Heart left ventricle (tissue), 16 donors: ENCODE results near the gene BICDL1. TPM values are rescaled to one million over a fixed set of nuclear protein-coding genes. Genes with fewer than 3 reads are reported as not detected.

Experiments used
- ATAC-seq, 4 donors: fragments of 200-7000 bp; cut with Tn5 transposase; one replicate each; pipeline ENCODE4 v1.9.1; 2020 to 2022; ENCODE audit warnings: moderate library complexity in 4 of 4, mild to moderate bottlenecking in 3 of 4, moderate number of reproducible peaks in 1 of 4
- DNase-seq, 5 donors: peaks; one replicate each; pipeline ENCODE4 v3.0.0-alpha.2; 2020
- H3K27ac ChIP-seq, 12 donors: fragments of 200-600 bp; sonication (generic) in 4 of 12; one replicate each; pipeline versions ENCODE4 v1.5.0 to v1.8.0; 2016 to 2022; ENCODE audit warnings: mild to moderate bottlenecking in 2 of 12
- H3K27me3 ChIP-seq, 9 donors: fragments of 200-600 bp; sonication (generic) in 2 of 9; one replicate each; pipeline versions ENCODE4 v1.5.1 to v1.8.0; 2016 to 2022; ENCODE audit warnings: mild to moderate bottlenecking in 3 of 9
- H3K36me3 ChIP-seq, 9 donors: fragments of 200-600 bp; sonication (generic) in 2 of 9; one replicate each; pipeline versions ENCODE4 v1.5.0 to v1.8.0; 2018 to 2022; ENCODE audit warnings: mild to moderate bottlenecking in 2 of 9
- H3K4me1 ChIP-seq, 12 donors: fragments of 200-600 bp; sonication (generic) in 4 of 12; one replicate each; pipeline versions ENCODE4 v1.5.0 to v1.8.0; 2016 to 2022; ENCODE audit warnings: mild to moderate bottlenecking in 3 of 12
- H3K4me3 ChIP-seq, 12 donors: fragments of 200-600 bp; sonication (generic) in 4 of 12; one replicate each; pipeline versions ENCODE4 v1.5.0 to v1.8.0; 2017 to 2022; ENCODE audit warnings: mild to moderate bottlenecking in 9 of 12, moderate library complexity in 4 of 12
- H3K9me3 ChIP-seq, 12 donors: fragments of 200-600 bp; sonication (generic) in 4 of 12; one replicate each; pipeline versions ENCODE4 v1.5.0 to v1.8.0; 2016 to 2022; ENCODE audit warnings: mild to moderate bottlenecking in 1 of 12
- POLR2A ChIP-seq, 2 donors: fragments of 450-650 bp; IDR thresholded peaks; one replicate each; pipeline ENCODE4 v1.6.1; 2017; ENCODE audit warnings: antibody characterized with exemption in 2 of 2, mild to moderate bottlenecking in 2 of 2, moderate library complexity in 2 of 2
- WGBS, 4 donors: extraction: QIAGEN DNeasy Blood & Tissue Kit in 2 of 4; methylation state at CpG; one replicate each; pipeline versions ENCODE4 v1.1.5 to v1.1.7; 2013 to 2018; 5-methylcytosine and 5-hydroxymethylcytosine counted together
- intact Hi-C, 10 donors: fragments of 100-400 bp; cut with DNase I; formaldehyde crosslinking; loops; one replicate each; pipeline versions ENCODE4 v1.11.1 to v1.14.2; 2022
- polyA plus RNA-seq, 2 donors: library from polyadenylated mRNA; stranded (reverse); fragments of 200-250 nt; gene quantifications; one replicate each; pipeline ENCODE4 v1.2.3, GENCODE V29; 2013
- total RNA-seq, 9 donors: library from RNA; depleted of rRNA in 2 of 9; stranded (reverse); fragments of >200 nt in 2 of 9; fragmentation: NEBNext Ultra II Directional in 3 of 9; extraction: Animal tissue kit (Norgen Biotek cat#: 25700) in 3 of 9; gene quantifications; one replicate each; pipeline versions ENCODE4 v1.1.0 to v1.2.4, GENCODE V29; 2016 to 2023
- TF ChIP-seq, protein P1 (sequence below), 12 donors: fragments of 200-600 bp; sonication (generic) in 4 of 12; IDR thresholded peaks; one replicate each; pipeline versions ENCODE4 v1.5.0 to v1.8.0; 2018 to 2022; ENCODE audit warnings: antibody characterized with exemption in 12 of 12, mild to moderate bottlenecking in 5 of 12
- donor health status: ischemic (EF 13 %, LVEDD 7.1; RV severe dilation, severe dysfunction).
- donor health status: healthy with polysubstance abuse.
- donor health status: DM: no; HTN: yes; CAD: no.
- donor health status: DM: no; HTN: no; CAD: no.
- donor health status: ischemic (EF 25% LVEDD 6.9; RV normal size, moderate dysfunction).
- donor health status: ischemic (EF 25% LVEDD 5.7; RV mildly dilated, moderate dysfunction).
- donor health status: healthy.
- donor health status: DM: yes; HTN: yes; CAD: no.
- donor health status: ischemic (EF 35%, LVEDD 5.7; RV mildly dilated, moderate dysfunction).
- donor health status: nonischemic (EF 11% LVEDD 7.7; RV severe dilation, severe dysfunction).
- donor health status: DM: yes; HTN: yes; CAD: no.
- donor health status: PGD.
- donor health status: ischemic (EF 29% LVEDD 5.4; RV normal size, mild dysfunction).
- donor health status: nonischemic (EF 23%, LVEDD 6.1; RV moderate dilation, normal function).

BICDL1 gene
- total and polyA plus RNA-seq, 11 donors, result 0.12 to 28.0 (median 0.30) TPM; not detected in 4

DNA sequence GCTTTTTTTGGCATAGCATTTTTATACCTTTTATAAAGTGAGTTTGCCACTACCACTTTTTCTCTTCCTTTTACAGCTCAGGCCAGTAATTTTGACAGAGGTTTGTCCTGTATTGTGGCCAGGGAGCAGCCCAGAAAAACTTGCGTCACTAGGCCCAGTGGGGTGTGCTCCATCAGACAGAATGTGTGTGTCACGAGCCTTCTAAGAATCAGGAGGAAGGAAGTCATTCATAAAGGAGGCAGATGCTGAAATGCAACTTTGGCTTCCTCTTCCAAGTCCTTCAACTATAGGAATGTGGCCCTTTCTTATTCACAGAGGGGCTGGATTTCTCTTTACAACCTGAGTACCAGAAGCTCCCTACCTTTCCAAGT lies 137.6 kb downstream of the BICDL1 start:
- peaks cover 0 to 62% (median 52%) of the 10 kb centered on the region in 9 donors for H3K36me3 ChIP-seq

DNA sequence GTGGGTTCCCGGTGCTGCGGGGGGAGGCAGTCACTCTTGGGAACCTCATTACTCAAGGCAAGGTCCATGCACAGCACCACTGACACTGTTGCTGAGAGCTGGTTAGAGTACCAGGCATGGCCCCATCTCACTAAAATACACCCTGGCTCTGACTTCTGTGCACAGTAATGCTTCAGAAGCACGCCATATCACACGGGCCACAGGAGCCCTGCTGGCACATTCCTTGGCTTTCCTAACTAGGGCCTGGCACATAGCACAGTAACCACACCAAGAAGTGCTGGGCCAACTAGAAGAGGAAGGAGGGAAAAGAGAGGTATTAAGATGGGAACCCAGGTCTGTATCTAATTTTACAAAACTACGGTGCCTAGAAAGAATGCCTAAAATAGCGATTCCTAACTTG lies 141.0 kb downstream of the BICDL1 start:
- 59 to 89% (median 76%) methylated on average over 4 to 6 of the region's 6 CpGs for whole genome bisulfite sequencing, 4 donors
- intact Hi-C loops, result no loop called here
- peak overlapping the region in 1 of 12 donors; percentile 5 for H3K27ac ChIP-seq
- no peaks in the 10 kb centered on the region for H3K27me3 ChIP-seq
- no peak overlapping the region for H3K4me3 ChIP-seq
- ATAC-seq (peak; percentile 53 to 78 (median 56)), DNase-seq (peak in 1 of 5 donors; percentile 55)
- H3K4me1 ChIP-seq, result peaks cover 0 to 36% (median 15%) of the 10 kb centered on the region in 12 donors
- peaks cover 5 to 96% (median 86%) of the 10 kb centered on the region in 9 donors for H3K36me3 ChIP-seq
- TF ChIP-seq, protein P1, sequence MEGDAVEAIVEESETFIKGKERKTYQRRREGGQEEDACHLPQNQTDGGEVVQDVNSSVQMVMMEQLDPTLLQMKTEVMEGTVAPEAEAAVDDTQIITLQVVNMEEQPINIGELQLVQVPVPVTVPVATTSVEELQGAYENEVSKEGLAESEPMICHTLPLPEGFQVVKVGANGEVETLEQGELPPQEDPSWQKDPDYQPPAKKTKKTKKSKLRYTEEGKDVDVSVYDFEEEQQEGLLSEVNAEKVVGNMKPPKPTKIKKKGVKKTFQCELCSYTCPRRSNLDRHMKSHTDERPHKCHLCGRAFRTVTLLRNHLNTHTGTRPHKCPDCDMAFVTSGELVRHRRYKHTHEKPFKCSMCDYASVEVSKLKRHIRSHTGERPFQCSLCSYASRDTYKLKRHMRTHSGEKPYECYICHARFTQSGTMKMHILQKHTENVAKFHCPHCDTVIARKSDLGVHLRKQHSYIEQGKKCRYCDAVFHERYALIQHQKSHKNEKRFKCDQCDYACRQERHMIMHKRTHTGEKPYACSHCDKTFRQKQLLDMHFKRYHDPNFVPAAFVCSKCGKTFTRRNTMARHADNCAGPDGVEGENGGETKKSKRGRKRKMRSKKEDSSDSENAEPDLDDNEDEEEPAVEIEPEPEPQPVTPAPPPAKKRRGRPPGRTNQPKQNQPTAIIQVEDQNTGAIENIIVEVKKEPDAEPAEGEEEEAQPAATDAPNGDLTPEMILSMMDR (IDR thresholded peaks at IDR 0.05), result no peak
- no peak for TF ChIP-seq POLR2A (IDR thresholded peaks at IDR 0.05)
- no peaks in the 10 kb centered on the region for H3K9me3 ChIP-seq

More for the DNA sequence above, 137.6 kb downstream of the BICDL1 start:
- no peak for TF ChIP-seq POLR2A (IDR thresholded peaks at IDR 0.05)
- TF ChIP-seq, protein P1 (IDR thresholded peaks at IDR 0.05), result no peak
- H3K27ac ChIP-seq, result peak overlapping the region in 5 of 12 donors; percentile 2 to 82 (median 38)
- H3K27me3 ChIP-seq, result no peaks in the 10 kb centered on the region
- no peak overlapping the region for H3K4me3 ChIP-seq
- H3K4me1 ChIP-seq, result peaks cover 0 to 45% (median 6%) of the 10 kb centered on the region in 12 donors
- 49 to 75% (median 60%) methylated on average over 2 of the region's 2 CpGs for WGBS, 4 donors
- no peaks in the 10 kb centered on the region for H3K9me3 ChIP-seq
- ATAC-seq (peak in 3 of 4 donors; percentile 48 to 78 (median 55)), DNase-seq (peak in 2 of 5 donors; percentile 43 to 44)
- intact Hi-C loops, result no loop called here

DNA sequence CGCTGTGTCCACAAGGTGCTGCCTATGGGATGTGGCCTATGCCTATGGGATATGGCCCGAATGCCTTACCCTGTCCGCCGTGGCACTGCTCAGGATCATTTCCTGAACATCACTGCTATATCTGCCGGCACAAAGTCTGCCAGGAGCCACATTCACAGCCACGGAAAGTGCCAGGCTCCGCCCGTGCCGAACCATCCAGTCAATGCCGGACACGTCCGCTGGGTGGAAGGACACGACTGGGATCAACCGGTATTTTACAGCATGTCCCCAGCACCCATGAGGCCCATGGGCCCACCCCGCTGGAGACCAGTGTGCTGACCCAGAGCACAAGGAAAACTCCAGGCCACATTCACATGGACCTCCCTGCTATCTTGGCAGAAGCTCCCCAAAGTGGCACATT lies 142.1 kb downstream of the BICDL1 start:
- intact Hi-C loops, result no loop called here

DNA sequence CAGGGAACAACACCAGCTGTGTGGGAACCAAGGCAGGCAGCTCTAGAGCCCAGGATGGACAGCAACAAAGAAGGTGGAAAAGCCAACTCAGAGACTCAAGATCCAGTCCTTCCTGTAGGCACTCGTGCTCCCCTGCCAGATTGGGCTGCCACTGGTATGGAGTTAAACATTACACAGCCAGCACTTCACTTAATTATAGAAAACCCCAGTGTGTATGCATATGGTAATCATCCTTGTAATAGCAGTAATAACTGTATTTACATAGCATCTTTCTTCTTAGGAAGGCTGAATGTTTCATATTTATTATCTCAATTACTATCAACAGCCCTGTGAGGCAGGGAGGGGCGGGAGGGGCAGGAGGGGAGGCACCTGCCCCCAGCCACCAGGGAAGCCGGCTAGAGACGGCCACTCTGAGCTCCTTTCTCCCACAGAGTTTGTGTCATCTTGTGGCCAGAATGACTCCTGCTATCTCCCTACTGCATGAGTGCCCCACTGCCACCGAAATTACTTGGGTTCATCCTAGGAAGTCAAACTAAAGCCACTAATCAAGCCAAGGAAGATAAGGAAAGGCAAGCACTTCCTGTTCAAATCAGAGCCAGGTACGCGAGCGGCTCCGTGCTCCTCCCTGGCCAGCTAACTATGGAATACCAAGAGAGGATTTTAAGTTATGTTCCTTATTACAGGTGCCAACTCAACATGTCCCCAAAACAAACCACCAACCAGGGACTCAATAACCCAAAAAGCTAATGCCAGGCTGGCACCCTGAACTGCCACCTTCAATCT lies 143.2 kb downstream of the BICDL1 start:
- peaks cover 5 to 100% (median 100%) of the 10 kb centered on the region in 9 donors for H3K36me3 ChIP-seq
- H3K4me1 ChIP-seq, result peaks cover 0 to 29% (median 11%) of the 10 kb centered on the region in 12 donors
- DNase-seq, result no peak
- no peak for ATAC-seq
- no peaks in the 10 kb centered on the region for H3K9me3 ChIP-seq
- WGBS, 4 donors, result 51 to 70% (median 57%) methylated on average over 4 to 9 of the region's 9 CpGs
- no peak overlapping the region for H3K4me3 ChIP-seq
- H3K27ac ChIP-seq, result peak overlapping the region in 8 of 12 donors; percentile 4 to 60 (median 48)
- no peaks in the 10 kb centered on the region for H3K27me3 ChIP-seq
- no peak for TF ChIP-seq POLR2A (IDR thresholded peaks at IDR 0.05)
- TF ChIP-seq, protein P1 (IDR thresholded peaks at IDR 0.05), result no peak
- intact Hi-C loops, result no loop called here

More for the DNA sequence above, 142.1 kb downstream of the BICDL1 start:
- Histone ChIP-seq H3K27ac (no peak overlapping the region), H3K36me3 (peaks cover 5 to 100% (median 97%) of the 10 kb centered on the region in 9 donors), H3K27me3 (no peaks in the 10 kb centered on the region), H3K9me3 (no peaks in the 10 kb centered on the region), H3K4me1 (peaks cover 0 to 35% (median 15%) of the 10 kb centered on the region in 12 donors), H3K4me3 (no peak overlapping the region)
- WGBS, 4 donors, result 96 to 97% (median 97%) methylated on average over 10 to 15 of the region's 15 CpGs
- DNase-seq (no peak), ATAC-seq (no peak)
- TF ChIP-seq POLR2A (IDR thresholded peaks at IDR 0.05), result no peak
- TF ChIP-seq, protein P1 (IDR thresholded peaks at IDR 0.05), result no peak
